ENCODE measurements around the gene DDX42. TPM values are rescaled to one million over a fixed set of nuclear protein-coding genes. Genes with fewer than 3 reads are reported as not detected.
A peak's percentile ranks its signal among the peaks of the same experiment; 100 is the strongest.

DDX42 gene
- total and polyA plus RNA-seq, 10 donors = 45.0 to 136 (median 116) TPM

DNA sequence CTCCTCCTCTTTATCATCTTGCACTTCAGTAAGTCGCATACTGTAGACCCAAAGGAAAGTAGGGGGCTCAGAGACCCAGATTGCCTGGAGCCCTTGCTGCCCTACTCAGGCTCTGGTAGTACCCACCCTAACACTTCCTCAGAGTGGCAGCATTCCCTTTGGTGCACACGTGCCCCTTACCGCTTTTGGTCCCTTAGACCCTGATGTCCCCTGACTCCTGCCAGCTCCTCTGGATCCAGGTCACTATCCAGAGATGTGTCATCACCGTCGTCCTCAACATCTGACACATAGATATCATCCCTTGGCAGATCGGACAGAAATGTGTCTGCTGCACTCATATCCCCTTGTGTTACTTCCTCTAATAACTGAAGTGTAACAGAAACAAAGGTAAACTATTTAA, 47.8 kb downstream of the DDX42 start:
- DNase-seq = no peak
- Histone ChIP-seq H3K27me3 (replicated peaks in 1 of 7) (no peaks in the 10 kb centered on the region), H3K27ac (peak overlapping the region in 3 of 8 donors; percentile 41 to 64 (median 42)), H3K36me3 (peaks cover 0 to 92% (median 87%) of the 10 kb centered on the region in 6 donors), H3K4me3 (no peak overlapping the region), H3K4me1 (peaks cover 9 to 78% (median 34%) of the 10 kb centered on the region in 6 donors), H3K9me3 (no peaks in the 10 kb centered on the region)
- intact Hi-C loops (cut with DNase I; ENCODE audit: low total_unique reads) = loop anchor here (10.0 kb wide), 2 partner anchors 47 to 127 kb away; partner anchors contain the start of genes CCDC47 and DDX42
- WGBS, 5 donors = 70 to 86% (median 75%) methylated on average over 6 of the region's 6 CpGs
- TF ChIP-seq POLR2AphosphoS5 (IDR thresholded peaks at IDR 0.05) (peak in 1 of 3 donors; percentile 6), POLR2A (IDR thresholded peaks at IDR 0.05) (no peak)
- TF ChIP-seq, protein P1, sequence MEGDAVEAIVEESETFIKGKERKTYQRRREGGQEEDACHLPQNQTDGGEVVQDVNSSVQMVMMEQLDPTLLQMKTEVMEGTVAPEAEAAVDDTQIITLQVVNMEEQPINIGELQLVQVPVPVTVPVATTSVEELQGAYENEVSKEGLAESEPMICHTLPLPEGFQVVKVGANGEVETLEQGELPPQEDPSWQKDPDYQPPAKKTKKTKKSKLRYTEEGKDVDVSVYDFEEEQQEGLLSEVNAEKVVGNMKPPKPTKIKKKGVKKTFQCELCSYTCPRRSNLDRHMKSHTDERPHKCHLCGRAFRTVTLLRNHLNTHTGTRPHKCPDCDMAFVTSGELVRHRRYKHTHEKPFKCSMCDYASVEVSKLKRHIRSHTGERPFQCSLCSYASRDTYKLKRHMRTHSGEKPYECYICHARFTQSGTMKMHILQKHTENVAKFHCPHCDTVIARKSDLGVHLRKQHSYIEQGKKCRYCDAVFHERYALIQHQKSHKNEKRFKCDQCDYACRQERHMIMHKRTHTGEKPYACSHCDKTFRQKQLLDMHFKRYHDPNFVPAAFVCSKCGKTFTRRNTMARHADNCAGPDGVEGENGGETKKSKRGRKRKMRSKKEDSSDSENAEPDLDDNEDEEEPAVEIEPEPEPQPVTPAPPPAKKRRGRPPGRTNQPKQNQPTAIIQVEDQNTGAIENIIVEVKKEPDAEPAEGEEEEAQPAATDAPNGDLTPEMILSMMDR (IDR thresholded peaks at IDR 0.05 in 8 of 11, conservative IDR thresholded peaks at IDR 0.05 in 3 of 11) = no peak

DNA sequence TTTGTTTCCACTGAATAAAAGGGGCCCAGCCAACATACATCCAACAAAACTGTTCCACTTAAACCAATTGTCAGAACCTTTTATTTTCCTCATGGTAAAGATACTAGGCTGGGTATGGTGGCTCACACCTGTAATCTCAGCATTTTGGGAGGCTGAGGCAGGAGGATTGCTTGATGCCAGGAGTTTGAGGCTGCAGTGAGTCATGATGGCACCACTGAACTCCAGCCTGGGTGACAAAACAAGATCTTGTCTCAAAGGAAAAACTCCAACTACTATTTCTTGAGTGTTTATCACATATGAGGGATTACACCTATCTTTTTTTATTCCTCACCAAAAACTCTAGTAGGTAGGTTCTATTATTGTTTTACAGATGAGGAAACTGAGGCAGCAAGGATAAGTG, 48.6 kb downstream of the DDX42 start:
- Histone ChIP-seq H3K4me3 (no peak overlapping the region), H3K9me3 (no peaks in the 10 kb centered on the region), H3K27me3 (replicated peaks in 1 of 7) (no peaks in the 10 kb centered on the region), H3K27ac (peak overlapping the region in 2 of 8 donors; percentile 41 to 42), H3K4me1 (peaks cover 9 to 79% (median 34%) of the 10 kb centered on the region in 6 donors), H3K36me3 (peaks cover 0 to 84% (median 80%) of the 10 kb centered on the region in 6 donors)
- TF ChIP-seq POLR2AphosphoS5 (IDR thresholded peaks at IDR 0.05) (no peak), POLR2A (IDR thresholded peaks at IDR 0.05) (no peak)
- TF ChIP-seq, protein P1 (IDR thresholded peaks at IDR 0.05 in 8 of 11, conservative IDR thresholded peaks at IDR 0.05 in 3 of 11) = no peak
- DNase-seq = no peak
- intact Hi-C loops (cut with DNase I; ENCODE audit: low total_unique reads) = loop anchor here (10.0 kb wide), 2 partner anchors 48 to 128 kb away; partner anchors contain the start of genes CCDC47 and DDX42

DNA sequence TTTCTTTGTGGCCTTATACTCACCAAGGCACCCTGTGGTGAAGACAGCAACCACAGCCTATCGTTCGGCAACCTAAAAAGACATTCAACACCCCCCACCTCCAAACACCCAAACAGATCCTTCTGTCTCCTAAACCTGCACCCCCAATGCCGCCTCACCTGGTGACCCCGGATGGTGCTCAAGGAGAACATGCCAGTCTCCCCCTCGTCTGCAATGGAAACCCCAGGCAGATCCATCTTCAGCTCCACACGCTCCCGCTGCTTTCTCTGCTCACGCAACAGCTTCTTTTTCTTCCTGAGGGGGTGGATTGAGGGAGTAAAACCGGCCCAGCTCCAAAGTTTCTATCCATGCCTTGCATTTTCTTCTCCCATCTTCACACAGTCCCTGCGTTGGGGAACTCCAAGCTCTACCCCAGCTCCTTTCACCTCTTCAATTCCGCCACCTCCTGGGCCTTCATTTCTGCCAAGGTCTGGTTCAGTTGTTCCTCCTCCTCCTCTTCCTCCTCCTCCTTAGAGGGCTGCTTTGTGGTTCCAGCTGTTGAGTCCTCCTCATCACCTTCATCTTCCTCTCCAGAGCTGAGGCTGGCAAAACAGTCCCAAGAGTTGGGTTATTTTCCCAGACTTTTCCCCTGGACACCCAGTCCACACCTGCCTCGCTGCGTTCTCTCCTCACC, 49.8 kb downstream of the DDX42 start:
- 92 to 94% (median 93%) methylated on average over 13 of the region's 13 CpGs for WGBS, 5 donors
- H3K36me3 ChIP-seq = peaks cover 0 to 75% (median 67%) of the 10 kb centered on the region in 6 donors
- TF ChIP-seq POLR2AphosphoS5 (IDR thresholded peaks at IDR 0.05) = no peak
- TF ChIP-seq, protein P1 (IDR thresholded peaks at IDR 0.05 in 8 of 11, conservative IDR thresholded peaks at IDR 0.05 in 3 of 11) = no peak
- TF ChIP-seq POLR2A (IDR thresholded peaks at IDR 0.05) = no peak
- H3K4me1 ChIP-seq = peaks cover 19 to 90% (median 44%) of the 10 kb centered on the region in 6 donors
- no peaks in the 10 kb centered on the region for H3K27me3 ChIP-seq (replicated peaks in 1 of 7)
- intact Hi-C loops (cut with DNase I; ENCODE audit: low total_unique reads) = loop anchor here (10.0 kb wide), 2 partner anchors 49 to 129 kb away; partner anchors contain the start of genes CCDC47 and DDX42
- DNase-seq = no peak
- no peak overlapping the region for H3K27ac ChIP-seq
- no peaks in the 10 kb centered on the region for H3K9me3 ChIP-seq
- H3K4me3 ChIP-seq = no peak overlapping the region

DNA sequence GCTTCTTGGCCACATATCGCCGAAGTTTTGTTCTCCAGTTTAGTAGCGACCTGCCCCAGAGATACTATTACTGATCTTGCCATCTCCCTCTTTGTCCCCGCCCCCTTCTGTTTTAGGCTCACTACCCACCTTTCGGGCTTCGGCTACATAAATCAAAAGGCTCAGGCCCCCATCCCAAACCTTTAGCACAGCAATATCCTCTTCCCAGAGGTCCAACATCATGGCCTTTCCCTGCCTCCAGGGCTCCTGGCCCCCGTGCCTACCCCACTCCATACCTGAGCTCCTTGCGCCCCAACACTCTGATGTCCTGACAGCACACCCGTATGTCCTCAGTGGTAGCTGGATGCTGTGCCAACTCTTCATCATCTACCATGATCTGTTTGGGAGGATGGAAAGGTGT, 50.4 kb downstream of the DDX42 start:
- peaks cover 24 to 91% (median 48%) of the 10 kb centered on the region in 6 donors for H3K4me1 ChIP-seq
- intact Hi-C loops (cut with DNase I; ENCODE audit: low total_unique reads) = loop anchor here (10.0 kb wide), 2 partner anchors 50 to 130 kb away; partner anchors contain the start of genes CCDC47 and DDX42
- H3K27ac ChIP-seq = peak overlapping the region in 3 of 8 donors; percentile 32 to 94 (median 53)
- H3K9me3 ChIP-seq = no peaks in the 10 kb centered on the region
- H3K27me3 ChIP-seq (replicated peaks in 1 of 7) = no peaks in the 10 kb centered on the region
- no peak for DNase-seq
- no peak overlapping the region for H3K4me3 ChIP-seq
- 94 to 97% (median 97%) methylated on average over 9 of the region's 9 CpGs for WGBS, 5 donors
- TF ChIP-seq, protein P1 (IDR thresholded peaks at IDR 0.05 in 8 of 11, conservative IDR thresholded peaks at IDR 0.05 in 3 of 11) = no peak
- H3K36me3 ChIP-seq = peaks cover 0 to 75% (median 65%) of the 10 kb centered on the region in 6 donors

All from spleen (tissue), 11 donors.